HG03135 (cell line): ENCODE measurements around the gene GRIN2B.

Experiments used
- ATAC-seq: cut with Tn5 transposase; IDR thresholded peaks from one replicate; pipeline ENCODE4 v1.9.1; 2021; ENCODE audit warnings: mild to moderate bottlenecking, moderate library complexity; ENCODE audit not compliant: unreplicated experiment

Gene GRIN2B

GRCh38 chr12:13981296-13981962 lies at the start of gene GRIN2B:
TSS of gene GRIN2B (minus strand) at chr12:13981602. CDS start at chr12:13866208, 115,394 bp downstream.
- no peak for ATAC-seq

GRCh38 chr12:14026537-14026936 lies 45.1 kb upstream of the GRIN2B start:
- no peak for ATAC-seq

GRCh38 chr12:14024591-14024990 lies 43.2 kb upstream of the GRIN2B start:
- ATAC-seq: no peak

- ATAC-seq: no peak
These were observed 36.7 kb upstream of the GRIN2B start for GRCh38 chr12:14018080-14018479.

- no peak for ATAC-seq
These were observed 29.6 kb upstream of the GRIN2B start for GRCh38 chr12:14010989-14011388.

GRCh38 chr12:14007639-14008038 lies 26.2 kb upstream of the GRIN2B start:
- no peak for ATAC-seq

- no peak for ATAC-seq
These were observed 11.2 kb upstream of the GRIN2B start for GRCh38 chr12:13992585-13992984.

- ATAC-seq: no peak
These were observed 10.7 kb upstream of the GRIN2B start for GRCh38 chr12:13992106-13992505.

GRCh38 chr12:13986031-13986430 lies 4.6 kb upstream of the GRIN2B start:
- ATAC-seq: no peak

GRCh38 chr12:13981990-13982389 lies 588 bp upstream of the GRIN2B start:
- no peak for ATAC-seq

GRCh38 chr12:13980538-13981295 lies 685 bp downstream of the GRIN2B start:
- no peak for ATAC-seq

- ATAC-seq: no peak
These were observed 1.5 kb downstream of the GRIN2B start for GRCh38 chr12:13979772-13980378.

- ATAC-seq: no peak
These were observed 2.5 kb downstream of the GRIN2B start for GRCh38 chr12:13978876-13979275.

GRCh38 chr12:13976880-13977279 lies 4.5 kb downstream of the GRIN2B start:
- ATAC-seq: no peak

- ATAC-seq: no peak
These were observed 5.3 kb downstream of the GRIN2B start for GRCh38 chr12:13976028-13976584.

- ATAC-seq: no peak
These were observed 7.4 kb downstream of the GRIN2B start for GRCh38 chr12:13973996-13974395.

- ATAC-seq: no peak
These were observed 10.6 kb downstream of the GRIN2B start for GRCh38 chr12:13970803-13971202.

- no peak for ATAC-seq
These were observed 13.1 kb downstream of the GRIN2B start for GRCh38 chr12:13968281-13968680.

- ATAC-seq: no peak
These were observed 16.7 kb downstream of the GRIN2B start for GRCh38 chr12:13964666-13965065.

GRCh38 chr12:13962699-13963098 lies 18.7 kb downstream of the GRIN2B start:
- no peak for ATAC-seq

GRCh38 chr12:13961971-13962370 lies 19.4 kb downstream of the GRIN2B start:
- ATAC-seq: no peak
